NCI-H526 treated with DMSO at 0.1 percent for 48 hours (cell line): Measurements from ENCODE around the gene E2F7.

Experiments used
- DNase-seq: peaks from one replicate; lab custom pipeline; 2025; lab: John Stamatoyannopoulos, UW

Gene E2F7

DNA sequence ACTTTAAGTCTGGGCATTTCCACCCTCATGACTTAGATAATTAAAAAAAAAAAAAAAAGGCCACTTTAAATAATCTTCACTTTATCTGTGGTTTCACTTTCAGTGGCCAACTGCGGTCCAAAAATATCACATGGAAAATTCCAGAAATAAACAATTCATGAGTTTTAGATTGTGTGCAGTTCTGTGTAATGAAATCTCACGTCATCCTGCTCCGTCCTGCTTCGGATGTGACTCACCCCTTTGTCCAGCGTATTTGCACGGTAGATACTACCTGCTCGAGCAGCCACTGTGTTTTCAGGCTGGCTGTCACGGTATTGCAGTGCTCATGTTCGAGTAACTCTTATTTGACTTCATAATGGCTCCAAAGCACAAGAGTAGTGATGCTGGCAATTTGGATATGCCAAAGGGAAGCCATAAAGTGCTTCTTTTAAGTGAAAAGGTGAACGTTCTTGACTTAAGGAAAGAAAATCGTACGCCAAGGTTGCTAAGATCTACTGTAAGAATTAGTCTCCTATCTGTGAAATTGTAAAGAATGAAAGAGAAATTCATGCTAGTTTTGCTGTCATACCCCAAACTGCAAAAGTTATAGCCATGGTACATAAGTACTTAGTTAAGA, 2.4 kb downstream of the E2F7 start:
- DNase-seq = no peak

DNA sequence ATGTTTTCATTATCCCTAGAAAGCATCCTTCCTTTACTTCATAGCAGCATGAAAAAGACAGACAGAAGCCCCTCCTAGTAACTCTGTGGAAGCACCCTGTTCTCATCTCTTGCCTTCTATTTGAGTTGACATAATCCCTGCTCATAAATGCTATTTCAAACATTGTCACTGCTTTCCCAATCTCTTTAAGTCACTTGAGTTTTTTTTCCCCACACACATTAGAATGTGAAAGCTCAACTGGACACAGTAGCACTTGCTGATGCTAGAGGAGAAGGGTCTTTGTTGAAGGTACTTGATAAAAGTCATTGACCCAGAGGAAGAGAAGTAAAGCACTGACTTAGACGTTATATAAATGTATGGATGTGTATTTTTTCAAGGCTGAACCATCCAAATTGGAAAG, 3.0 kb downstream of the E2F7 start:
- no peak for DNase-seq

DNA sequence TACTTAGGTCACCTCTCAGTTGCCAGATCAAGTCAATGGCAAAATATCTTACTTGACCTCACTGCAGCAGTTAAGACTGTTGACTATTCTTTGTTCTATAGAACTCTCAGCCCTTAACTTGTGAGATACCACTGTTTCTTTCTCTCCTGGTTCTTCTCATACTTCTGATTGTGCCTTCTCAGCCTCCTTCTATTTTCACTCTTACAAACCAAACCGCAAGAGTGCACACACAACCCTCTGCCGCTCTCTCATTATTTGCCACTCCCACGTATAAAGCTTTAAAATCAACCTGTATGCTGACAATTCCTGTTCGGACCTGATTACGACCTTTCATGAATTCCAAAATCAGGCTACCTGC, 4.5 kb downstream of the E2F7 start:
- no peak for DNase-seq

DNA sequence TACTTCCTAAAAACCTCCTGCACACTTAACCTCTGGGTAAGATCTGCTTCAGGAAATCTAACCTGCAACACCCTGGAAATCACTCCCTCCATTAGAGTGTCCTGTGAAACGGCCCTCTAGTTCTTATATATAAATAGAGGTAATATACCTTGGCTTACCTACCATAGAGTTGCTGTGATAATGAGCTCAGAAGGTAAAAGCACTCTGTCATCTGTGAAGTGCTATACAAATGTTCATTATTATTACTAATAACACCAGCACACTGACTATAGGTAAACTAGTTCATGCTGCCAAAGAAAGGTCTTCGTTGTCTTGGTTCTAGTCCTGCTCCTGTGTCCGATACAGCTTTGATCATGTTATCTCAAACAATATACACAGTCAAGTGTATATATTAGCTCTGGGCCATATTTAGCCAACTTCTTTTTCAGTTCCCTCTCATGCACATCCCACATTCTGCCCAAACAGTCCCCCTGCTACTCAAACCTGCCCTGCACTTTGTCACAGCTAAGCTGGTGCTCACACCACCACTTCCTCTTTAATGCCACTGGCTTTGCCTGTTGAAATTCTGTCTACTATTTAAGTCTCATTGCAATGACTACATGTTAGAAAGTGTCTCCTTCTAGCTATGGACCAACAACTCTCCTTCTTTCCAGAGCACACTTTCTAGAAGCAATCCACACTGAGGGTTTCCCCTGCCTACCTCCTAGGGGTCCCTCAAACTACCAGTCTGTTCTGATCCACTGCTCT, 5.1 kb downstream of the E2F7 start:
- no peak for DNase-seq

DNA sequence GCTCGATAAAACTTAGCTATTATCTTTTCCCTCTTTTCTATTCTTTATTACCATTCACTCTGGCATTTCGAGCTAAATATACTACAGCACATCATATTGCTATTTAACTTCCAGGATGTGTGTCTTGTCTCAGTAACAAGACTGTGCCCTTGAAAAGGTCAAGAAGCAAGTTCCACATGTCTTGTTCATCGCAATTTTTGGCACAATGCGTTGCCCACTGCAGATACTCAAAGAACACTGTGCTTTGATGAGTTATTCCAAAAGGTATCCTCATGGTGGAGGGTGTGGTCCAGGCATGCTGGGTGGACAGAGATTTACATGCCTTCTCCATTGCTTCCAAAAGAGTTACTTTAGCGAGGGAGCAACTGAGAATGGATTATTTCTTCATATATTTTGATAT, 6.6 kb downstream of the E2F7 start:
- no peak for DNase-seq

DNA sequence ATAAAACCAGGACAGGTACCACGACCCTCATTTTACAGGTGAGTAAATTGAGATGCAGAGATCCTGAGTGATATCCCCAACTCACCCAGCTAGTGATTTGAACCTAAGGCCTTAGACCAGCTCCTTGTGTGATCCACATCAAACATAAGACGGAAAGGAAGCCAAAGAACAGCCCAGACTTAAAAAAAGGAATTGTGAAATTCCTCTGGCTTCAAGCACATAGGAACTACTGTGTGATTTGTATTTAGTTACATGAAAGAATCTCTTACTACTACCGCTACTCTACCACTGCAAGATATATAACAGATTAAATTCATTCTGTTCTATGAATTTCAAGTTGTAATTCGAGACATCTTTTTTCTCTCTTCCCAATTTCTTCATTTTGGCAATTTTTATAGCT, 10.5 kb downstream of the E2F7 start:
- no peak for DNase-seq

DNA sequence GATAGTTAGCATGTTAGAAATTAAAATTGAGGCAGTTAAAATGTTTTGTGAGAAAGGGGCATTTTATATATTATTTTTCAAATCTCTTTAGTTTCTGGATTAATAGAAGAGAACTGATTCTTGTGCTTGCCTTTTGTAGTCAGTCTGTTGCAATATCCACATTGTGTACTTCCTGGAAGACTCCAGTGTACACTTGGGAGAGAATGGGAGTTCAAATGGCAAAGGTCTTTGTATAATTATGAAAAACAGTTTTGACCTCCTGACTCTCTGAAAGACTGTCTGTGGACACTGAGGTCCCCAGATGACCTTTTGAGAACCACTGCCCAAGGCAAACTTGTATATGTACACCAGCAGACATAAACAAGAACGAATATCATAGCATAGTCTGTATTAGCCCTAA, 12.1 kb downstream of the E2F7 start:
- no peak for DNase-seq

DNA sequence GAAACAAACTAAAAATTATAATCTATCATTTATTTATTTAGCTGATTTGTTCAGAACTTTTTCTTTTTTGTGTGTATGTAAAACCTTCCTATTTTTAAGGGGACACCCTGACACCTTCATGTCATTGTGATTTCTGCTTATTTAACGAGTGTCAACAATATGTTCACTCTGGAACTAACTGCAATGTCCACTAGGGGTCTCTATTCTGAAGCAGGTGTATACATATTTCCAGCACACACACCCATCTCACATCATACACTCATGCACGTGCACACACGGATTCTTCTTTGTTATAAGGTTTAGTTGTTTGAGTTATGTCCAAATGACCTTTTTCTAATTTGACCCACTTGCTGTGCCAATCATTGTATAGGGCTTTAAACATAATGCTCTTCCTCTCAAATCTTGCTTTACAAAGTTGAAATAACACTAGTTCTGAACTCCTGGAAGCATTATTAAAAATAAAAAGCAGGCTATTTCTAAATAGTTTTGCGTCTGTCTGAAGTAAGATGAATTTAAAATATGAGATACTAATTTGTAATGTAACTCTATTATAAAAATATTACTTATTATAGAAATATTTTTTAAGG, 15.5 kb downstream of the E2F7 start:
- DNase-seq = peak; percentile 62

DNA sequence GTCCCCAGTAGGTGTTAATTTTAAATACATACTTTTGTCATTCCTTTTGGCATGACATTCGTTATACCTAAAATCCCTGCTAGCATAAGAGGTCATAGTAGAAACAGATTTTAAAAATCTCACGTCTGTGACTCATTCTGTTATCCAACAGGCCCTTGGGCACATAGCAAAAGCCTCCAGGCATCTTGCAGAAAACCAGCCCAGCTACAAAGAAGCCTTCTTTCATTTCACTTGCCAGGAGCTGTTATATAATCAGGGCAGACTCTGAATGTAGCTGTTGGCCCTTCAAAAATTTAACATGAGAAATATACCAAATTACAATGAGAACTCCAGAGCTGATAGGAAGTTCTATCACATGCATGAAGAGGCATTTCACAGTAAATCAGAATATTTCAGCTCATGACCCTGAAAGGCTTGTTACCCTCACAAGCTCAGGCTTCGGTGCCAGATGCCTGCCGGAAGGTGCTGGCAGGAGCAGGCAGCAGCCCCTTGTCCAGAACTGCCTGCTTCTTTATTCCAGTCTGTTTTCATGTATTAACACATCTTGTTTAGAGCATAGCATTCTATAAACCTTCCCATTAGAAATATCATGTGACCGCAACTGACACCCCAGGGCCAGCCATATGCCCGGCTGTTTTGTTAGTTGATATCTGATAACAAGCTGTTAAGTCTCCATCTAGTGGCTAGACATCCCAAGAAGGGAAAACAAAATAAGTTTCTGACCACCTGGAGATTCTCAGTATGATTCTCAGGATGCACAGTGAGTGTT, 17.8 kb downstream of the E2F7 start:
- no peak for DNase-seq

DNA sequence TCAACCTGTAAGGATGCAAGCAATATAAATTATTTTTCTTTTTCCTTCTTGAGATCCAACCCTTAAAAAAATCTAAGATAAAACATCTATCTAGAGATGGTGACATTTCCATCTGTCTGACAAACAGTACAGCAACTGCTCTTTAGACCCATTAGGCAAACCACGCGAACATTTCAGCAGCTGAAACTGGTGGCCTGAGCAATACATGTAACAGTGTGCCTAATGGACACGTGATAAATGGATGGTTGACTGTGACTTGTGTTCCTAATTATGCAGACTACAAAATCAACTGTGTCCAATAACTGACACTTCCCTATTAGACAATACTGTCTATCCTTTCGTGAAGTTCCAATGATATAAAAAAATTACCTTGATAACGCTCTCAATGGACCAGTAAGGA, 18.9 kb downstream of the E2F7 start:
- DNase-seq = no peak

DNA sequence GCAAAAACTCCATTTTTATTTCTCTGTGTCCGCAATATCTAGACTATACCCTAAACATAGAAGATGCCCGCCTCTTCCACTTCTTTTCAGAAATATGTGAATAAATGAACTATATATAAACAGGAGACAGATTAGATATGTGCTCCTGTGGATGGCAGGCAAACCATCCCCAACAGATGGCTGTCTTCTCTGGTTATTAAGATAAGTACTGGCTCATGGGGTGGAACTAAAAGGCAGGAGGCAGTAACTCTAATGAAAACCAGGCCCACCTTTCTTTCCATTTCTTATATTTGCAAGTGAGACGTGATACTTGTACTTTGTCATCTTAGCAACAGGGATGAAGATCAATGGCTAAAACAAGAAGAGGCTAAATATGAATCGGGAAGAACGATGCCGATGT, 20.2 kb downstream of the E2F7 start:
- DNase-seq = no peak

DNA sequence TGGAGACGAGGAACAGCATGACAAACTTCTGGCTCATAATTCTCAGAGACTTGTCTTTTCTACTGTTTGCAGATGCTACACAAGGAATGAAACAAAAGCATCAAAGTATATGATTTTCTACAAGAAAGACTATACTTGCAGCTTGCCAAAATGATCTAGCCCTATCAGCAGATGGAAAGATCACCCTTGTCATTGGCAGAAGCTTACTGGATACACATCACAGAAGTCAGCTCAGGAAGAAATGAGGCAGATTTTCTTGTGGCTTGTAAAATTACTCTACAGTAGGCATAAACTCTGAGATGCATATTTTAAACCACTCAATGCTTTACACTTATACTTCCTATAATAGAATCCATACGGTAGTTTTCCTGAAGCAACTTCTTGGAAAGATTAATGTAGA, 20.6 kb downstream of the E2F7 start:
- DNase-seq = no peak

DNA sequence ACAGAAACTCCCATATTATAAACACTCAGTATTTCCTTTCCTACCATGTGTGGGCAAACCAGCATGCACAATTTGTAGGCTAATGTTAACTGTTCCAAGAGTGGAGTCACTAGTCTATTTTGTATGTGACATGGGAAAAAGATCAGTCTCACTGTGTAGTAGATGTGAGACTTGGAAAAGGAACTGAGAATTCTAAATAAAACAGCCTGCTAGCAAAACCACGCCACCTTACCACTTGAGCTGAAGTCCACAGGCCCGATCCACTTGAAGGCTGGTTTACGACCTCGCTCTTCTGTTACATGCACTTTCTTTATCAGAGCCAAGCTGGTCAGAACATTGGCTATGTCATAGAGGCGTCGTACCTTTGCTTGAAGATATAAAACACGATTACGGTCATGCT, 22.5 kb downstream of the E2F7 start:
- DNase-seq = no peak

DNA sequence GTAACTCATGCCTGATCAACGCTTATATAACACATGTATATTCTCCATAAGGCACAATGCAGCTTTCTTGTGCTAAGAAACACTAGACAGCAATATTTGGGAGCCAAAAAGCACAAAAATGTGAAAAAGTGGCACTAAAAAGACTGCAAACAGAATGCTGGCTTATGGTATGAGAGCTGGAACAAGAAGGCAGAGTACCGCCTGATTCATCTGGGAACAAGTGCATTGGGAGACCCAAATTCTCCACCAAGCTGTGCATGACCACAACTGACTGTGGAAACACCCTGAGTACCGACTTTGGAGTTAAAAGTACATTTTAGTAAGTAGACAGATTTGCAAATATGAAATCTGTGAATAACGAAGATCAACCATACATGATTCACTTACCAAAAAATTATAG, 25.1 kb downstream of the E2F7 start:
- DNase-seq = no peak

DNA sequence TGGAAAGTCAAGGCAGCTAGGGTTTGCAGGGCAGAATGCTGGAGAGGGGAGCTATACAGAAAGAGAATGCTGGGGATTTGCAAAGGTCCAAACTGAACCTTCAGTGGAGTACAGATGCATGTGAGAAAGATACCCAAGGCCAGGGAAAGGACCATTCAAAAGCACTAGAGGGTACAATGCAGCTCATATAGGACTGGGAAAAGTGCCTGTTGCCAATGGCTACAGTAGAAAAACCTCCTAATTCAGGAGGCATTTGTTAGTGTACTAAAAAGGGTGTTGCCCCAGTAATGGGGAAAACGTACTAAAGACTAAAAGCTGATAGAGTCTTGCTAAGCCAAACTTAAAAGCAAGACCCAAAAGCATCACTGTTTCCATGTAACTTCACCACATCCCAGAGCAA, 30.1 kb downstream of the E2F7 start:
- no peak for DNase-seq

DNA sequence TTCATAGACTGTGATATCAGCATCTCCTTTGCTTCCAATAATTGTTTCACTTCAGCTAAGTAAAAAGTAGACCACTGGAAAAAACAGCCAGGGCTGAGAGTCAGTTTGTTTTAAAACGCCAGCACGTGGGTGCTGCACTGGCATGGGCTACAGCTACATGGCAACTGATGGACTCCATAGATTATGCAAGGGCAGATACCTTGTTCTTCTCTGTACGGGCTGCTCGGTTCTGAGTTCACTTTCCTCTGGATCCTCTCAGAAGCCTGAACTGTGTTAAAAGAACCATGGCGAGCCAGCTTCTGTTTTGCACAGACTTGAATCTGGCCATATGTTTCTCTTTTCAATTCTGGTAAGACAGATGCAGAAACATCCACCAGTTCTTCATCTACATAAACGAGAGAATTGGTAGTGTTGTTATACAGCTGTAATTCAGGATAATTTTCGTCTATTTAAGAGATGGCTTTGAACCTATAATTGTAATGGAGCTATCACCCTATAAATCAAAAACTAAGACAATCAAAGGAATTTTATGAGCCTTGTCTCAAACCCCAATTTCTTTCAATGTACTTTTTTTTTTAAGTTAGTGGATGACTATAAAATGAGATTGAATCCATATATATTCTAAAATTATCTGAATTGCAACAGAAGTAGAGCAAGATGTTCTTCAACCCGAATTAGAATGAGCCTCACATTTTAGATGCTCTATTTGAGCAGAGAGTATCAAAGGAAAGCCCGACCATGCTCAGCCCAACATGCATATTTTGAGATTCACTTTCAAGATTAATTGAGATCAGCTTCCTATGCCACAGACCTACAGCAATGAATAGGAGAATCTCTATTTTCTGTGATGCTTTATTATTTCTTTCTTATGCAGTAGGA, 31.5 kb downstream of the E2F7 start:
- no peak for DNase-seq

DNA sequence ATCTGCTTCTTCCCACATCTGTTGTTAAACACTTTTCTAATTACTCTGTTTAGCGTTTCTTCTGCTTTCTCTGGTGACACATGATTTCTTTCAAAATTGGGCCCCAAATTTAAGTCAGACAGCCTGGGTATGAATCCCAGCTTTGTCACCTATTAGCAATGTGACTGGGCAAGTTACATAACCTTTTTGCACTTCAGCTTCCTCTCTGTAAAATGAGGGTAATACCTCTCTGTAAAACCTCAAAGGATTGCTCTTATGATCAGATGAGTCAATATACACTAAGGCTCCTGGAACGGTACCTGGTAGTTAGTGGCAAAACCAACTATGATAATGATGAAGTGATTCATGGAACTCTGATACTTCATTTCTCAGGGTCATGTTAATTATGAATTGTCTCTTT, 33.0 kb downstream of the E2F7 start:
- DNase-seq = no peak

DNA sequence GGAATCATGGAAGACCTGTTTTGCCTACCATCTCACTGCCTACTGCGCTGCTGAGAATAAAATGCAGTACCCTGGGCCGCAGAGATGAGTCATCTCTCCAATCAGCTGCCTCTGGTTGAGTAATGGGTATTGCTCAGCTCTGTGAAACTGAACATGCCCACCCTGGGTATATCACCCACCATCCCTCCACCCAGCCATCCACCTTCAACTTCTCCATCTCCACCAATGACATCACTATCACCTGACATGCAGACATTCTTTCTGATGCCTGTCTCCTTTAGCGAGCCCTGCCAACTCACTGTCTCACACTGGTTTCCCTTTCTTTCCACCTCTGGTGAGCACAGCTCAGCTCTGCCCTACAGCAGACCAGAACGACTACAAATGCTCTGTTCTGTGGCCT, 33.6 kb downstream of the E2F7 start:
- DNase-seq = no peak

DNA sequence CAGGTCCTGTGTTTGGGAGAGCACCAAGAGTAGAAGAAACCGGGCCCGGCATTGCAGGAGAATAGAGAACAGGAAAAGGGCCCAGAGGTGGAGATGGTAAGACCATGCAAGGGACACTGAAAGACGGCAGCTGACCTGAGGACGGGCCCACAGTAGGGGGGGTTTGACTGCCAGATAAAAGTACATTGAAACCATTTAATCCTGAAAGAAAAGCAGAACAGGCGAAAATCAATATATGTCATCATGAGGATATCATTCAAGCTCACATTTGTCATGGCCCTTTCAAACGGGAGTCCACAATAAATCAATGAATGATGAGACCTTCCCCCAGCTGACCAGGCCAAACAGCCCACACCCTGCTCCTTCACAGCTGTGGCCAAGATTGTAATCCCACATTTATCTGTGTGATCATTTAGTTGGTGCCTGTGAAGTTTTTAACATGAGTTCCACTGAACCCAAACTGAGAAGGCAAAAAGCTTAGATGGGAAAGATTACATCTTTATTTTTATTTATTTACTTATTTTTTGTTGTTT, 39.5 kb downstream of the E2F7 start:
- DNase-seq = no peak

DNA sequence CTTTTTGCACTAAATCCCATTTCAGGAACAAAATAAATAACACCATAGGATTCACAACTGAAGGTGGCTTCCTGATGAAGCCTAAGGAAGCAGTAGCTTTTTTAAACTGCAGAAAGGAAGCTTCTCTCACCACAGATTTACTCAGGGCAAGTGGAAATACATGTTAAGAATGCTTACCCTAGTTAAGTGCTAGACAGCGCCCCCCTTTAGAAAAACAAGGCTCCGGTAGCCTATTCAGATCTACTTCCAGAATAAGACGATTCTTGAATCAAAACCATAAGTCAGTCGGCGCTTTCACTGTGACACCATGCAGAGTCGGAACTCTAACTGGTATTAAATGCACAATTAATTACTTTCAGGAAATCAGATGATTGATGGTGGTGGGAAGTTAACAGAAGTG, 41.9 kb downstream of the E2F7 start:
- DNase-seq = no peak

DNA sequence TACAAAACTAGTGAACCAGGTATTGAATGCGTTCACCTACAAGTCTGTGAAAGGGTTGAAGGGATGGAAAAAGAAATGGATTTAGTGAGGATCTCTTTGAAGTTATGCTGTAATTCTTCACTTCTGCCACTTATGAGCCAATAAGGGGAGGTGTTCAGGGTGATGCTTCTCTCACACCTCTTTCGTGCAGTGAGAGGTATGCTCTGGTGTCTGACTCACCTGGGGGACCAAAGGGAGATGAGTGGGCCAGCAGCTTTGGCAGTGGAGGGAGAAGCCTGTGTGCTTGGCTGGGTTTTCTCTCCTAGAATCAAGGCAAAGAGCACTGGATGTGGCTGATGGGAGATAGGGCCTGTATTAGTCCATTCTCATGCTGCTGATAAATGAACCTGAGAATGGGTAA, 45.4 kb downstream of the E2F7 start:
- DNase-seq = no peak

DNA sequence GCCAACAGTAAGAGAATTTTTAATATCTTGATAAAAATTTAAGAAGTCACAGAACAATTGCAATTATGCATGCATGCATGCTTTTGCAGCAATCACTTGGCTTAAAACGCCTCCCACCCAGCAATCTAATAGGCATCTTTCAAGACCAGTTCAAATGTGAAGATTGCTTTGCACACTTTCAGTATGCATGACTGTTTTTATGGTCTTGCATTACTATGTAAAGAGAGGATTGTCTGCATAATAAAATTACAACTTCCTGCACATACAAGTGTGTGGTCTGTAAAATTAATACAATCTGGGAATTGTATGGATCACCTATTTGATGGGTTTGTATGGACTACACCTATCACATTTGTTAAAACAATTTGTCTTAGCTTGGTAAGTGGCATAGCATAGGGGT, 48.8 kb downstream of the E2F7 start:
- DNase-seq = no peak
